Left lung (tissue), 10 donors: ENCODE measurements around the gene RAD9A. TPM values are rescaled to one million over a fixed set of nuclear protein-coding genes. Genes with fewer than 3 reads are reported as not detected.

Experiments used
- ATAC-seq: fragments of 200-7000 bp; cut with Tn5 transposase; one replicate; pipeline ENCODE4 v1.9.1; 2020; ENCODE audit warnings: moderate library complexity
- DNase-seq, 4 donors: peaks; one replicate each; pipeline ENCODE4 v3.0.0-alpha.2; 2013 to 2020
- H3K27ac ChIP-seq, 2 donors: fragments of 200-600 bp; sonication (generic) in 1 of 2; one replicate each; pipeline versions ENCODE4 v1.5.0 to v1.8.0; 2020 to 2021
- H3K27me3 ChIP-seq, 2 donors: fragments of 200-600 bp; sonication (generic) in 1 of 2; one replicate each; pipeline versions ENCODE4 v1.5.0 to v1.8.0; 2020 to 2021
- H3K36me3 ChIP-seq, 2 donors: fragments of 200-600 bp; sonication (generic) in 1 of 2; one replicate each; pipeline versions ENCODE4 v1.5.0 to v1.8.0; 2020 to 2021
- H3K4me1 ChIP-seq, 2 donors: fragments of 200-600 bp; one replicate each; pipeline ENCODE4 v1.8.0; 2021
- H3K4me3 ChIP-seq, 2 donors: fragments of 200-600 bp; sonication (generic) in 1 of 2; one replicate each; pipeline versions ENCODE4 v1.5.0 to v1.8.0; 2020 to 2021; ENCODE audit warnings: mild to moderate bottlenecking in 1 of 2
- H3K9me3 ChIP-seq, 2 donors: fragments of 200-600 bp; sonication (generic) in 1 of 2; one replicate each; pipeline versions ENCODE4 v1.5.0 to v1.8.0; 2020 to 2021
- intact Hi-C, 2 donors: fragments of 100-400 bp; cut with DNase I; formaldehyde crosslinking; loops; one replicate each; pipeline versions ENCODE4 v1.11.2 to v1.14.2; 2022
- polyA plus RNA-seq, 6 donors: library from polyadenylated mRNA; unstranded; fragments of 120-200 nt; gene quantifications; one replicate each; pipeline ENCODE4 v1.2.1, GENCODE V29; 2013; ENCODE audit not compliant: insufficient read length in 6 of 6
- total RNA-seq, 2 donors: library from RNA; stranded (reverse); fragmentation: NEBNext Ultra II Directional; extraction: Animal tissue kit (Norgen Biotek cat#: 25700); gene quantifications; one replicate each; pipeline ENCODE4 v1.2.1, GENCODE V29; 2021
- TF ChIP-seq, protein P1 (sequence below), 2 donors: fragments of 200-600 bp; sonication (generic) in 1 of 2; IDR thresholded peaks; one replicate each; pipeline versions ENCODE4 v1.5.0 to v1.8.0; 2021; ENCODE audit warnings: antibody characterized with exemption in 2 of 2
- donor health status: DM: no; HTN: yes; CAD: no.
- donor health status: DM: no; HTN: no; CAD: no.

The RAD9A gene
- total and polyA plus RNA-seq, 8 donors = 18.4 to 31.3 (median 23.7) TPM

- intact Hi-C loops = no loop called here
- no peaks in the 10 kb centered on the region for H3K9me3 ChIP-seq
- peak overlapping the region in 1 of 2 donors; percentile 51 for H3K4me3 ChIP-seq
- peaks cover 7 to 84% of the 10 kb centered on the region in 2 donors for H3K4me1 ChIP-seq
- TF ChIP-seq, protein P1, sequence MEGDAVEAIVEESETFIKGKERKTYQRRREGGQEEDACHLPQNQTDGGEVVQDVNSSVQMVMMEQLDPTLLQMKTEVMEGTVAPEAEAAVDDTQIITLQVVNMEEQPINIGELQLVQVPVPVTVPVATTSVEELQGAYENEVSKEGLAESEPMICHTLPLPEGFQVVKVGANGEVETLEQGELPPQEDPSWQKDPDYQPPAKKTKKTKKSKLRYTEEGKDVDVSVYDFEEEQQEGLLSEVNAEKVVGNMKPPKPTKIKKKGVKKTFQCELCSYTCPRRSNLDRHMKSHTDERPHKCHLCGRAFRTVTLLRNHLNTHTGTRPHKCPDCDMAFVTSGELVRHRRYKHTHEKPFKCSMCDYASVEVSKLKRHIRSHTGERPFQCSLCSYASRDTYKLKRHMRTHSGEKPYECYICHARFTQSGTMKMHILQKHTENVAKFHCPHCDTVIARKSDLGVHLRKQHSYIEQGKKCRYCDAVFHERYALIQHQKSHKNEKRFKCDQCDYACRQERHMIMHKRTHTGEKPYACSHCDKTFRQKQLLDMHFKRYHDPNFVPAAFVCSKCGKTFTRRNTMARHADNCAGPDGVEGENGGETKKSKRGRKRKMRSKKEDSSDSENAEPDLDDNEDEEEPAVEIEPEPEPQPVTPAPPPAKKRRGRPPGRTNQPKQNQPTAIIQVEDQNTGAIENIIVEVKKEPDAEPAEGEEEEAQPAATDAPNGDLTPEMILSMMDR (IDR thresholded peaks at IDR 0.05) = no peak
- DNase-seq (no peak), ATAC-seq (no peak)
- H3K27me3 ChIP-seq = peaks cover 0 to 11% of the 10 kb centered on the region in 2 donors
- peak overlapping the region in 1 of 2 donors; percentile 43 for H3K27ac ChIP-seq
- H3K36me3 ChIP-seq = peaks cover 0 to 4% of the 10 kb centered on the region in 2 donors
Measured at GRCh38 chr11:67405196-67405567, 13.4 kb downstream of the RAD9A start.

DNA sequence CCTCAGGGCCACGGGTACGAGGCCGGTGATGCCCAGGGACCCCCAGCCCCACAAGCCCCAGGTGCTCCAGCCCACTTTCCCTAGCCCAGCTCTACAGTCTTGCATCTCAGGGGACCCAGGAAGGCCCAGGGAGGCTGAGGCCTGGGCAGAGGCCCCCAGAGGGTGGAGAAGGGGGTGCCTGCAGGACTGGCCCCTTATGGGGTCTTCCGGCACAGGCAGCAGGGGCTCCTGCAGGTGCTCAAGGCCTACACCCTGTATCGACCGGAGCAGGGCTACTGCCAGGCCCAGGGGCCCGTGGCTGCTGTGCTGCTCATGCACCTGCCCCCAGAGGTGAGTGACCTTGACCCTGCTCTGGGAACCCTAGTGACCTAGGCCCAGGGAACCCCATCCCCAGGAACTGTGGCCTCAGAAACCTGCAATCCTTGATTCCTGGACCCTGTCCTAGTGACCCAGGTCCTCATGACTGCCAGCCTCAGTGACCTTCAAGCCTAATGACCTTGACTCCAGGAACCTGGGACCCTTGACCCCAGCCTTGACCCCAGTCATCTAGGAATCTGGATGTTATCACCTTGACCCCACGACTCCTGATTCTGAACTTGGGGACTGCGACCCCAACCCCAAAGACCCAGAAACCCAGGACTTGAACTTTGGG lies 14.0 kb downstream of the RAD9A start:
- Histone ChIP-seq H3K27me3 (peaks cover 0 to 18% of the 10 kb centered on the region in 2 donors), H3K27ac (peak overlapping the region in 1 of 2 donors; percentile 43), H3K9me3 (no peaks in the 10 kb centered on the region), H3K4me1 (peaks cover under 1 to 80% of the 10 kb centered on the region in 2 donors), H3K4me3 (peak overlapping the region in 1 of 2 donors; percentile 51), H3K36me3 (no peaks in the 10 kb centered on the region)
- intact Hi-C loops = no loop called here
- no peak for ATAC-seq
- TF ChIP-seq, protein P1 (IDR thresholded peaks at IDR 0.05) = no peak
- no peak for DNase-seq

DNA sequence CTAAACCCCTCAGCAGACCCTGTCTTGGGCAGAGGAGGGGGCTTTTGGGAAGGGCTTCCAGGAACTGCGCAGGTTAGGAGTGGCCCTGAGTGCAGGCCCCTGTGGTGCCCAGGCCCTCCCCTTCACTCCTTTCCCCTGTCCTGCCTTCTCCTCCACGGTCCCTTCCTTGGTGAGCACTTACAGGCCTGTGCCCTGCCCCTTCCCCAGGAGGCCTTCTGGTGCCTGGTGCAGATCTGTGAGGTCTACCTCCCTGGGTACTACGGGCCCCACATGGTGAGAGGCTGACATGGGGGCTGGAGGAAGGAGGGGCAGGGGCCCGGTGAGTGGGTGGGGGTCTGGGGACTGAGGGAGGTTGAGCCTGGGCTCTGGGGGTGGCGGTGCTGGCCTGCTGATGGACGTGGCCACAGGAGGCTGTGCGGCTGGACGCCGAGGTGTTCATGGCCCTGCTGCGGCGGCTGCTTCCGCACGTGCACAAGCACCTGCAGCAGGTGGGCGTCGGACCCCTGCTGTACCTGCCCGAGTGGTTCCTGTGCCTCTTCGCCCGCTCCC lies 14.7 kb downstream of the RAD9A start:
- DNase-seq = no peak
- intact Hi-C loops = no loop called here
- peaks cover 0 to 20% of the 10 kb centered on the region in 2 donors for H3K27me3 ChIP-seq
- peak overlapping the region in 1 of 2 donors; percentile 53 for H3K27ac ChIP-seq
- H3K9me3 ChIP-seq = no peaks in the 10 kb centered on the region
- TF ChIP-seq, protein P1 (IDR thresholded peaks at IDR 0.05) = no peak
- no peak overlapping the region for H3K4me3 ChIP-seq
- no peaks in the 10 kb centered on the region for H3K36me3 ChIP-seq
- no peak for ATAC-seq
- peaks cover 0 to 78% of the 10 kb centered on the region in 2 donors for H3K4me1 ChIP-seq

DNA sequence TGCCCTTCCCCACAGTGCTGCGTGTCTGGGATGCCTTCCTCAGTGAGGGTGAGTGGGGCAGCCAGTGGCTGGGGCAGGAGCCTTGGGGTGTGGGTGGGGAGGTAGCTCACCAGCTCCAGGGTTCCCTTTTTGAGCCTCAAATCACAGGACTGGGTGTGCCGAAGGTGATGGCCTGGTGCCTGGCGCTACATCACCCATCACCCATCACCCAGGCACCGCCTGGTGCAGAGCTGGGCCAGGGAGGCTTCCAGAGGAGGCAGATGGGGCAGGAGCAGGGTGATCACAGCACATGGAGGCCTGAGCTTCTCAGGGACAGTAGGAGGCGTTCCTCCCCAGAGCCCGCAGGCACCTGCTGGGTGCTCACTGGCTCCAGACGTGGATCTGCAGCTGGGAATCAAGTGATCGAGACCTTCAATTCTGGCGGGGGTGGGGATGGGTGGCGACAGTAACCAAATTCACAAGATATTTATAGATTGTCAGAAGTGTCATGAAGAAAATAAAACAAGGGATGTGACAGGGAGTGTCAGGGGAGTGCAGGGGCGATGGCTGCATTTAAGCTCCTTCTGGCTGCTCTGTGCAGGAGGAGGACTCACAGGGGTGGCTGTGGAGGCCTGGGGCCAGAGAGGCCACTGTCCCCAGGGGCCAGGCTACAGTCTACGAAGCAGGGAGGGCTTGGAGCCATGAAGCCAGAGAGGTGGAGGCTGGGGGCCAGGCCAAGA lies 15.3 kb downstream of the RAD9A start:
- H3K36me3 ChIP-seq = no peaks in the 10 kb centered on the region
- no peak for DNase-seq
- TF ChIP-seq, protein P1 (IDR thresholded peaks at IDR 0.05) = no peak
- H3K9me3 ChIP-seq = no peaks in the 10 kb centered on the region
- no peak overlapping the region for H3K4me3 ChIP-seq
- no peak for ATAC-seq
- H3K4me1 ChIP-seq = peaks cover 0 to 76% of the 10 kb centered on the region in 2 donors
- H3K27me3 ChIP-seq = peaks cover 0 to 20% of the 10 kb centered on the region in 2 donors
- intact Hi-C loops = no loop called here
- H3K27ac ChIP-seq = peak overlapping the region in 1 of 2 donors; percentile 53

GRCh38 chr11:67407688-67408163 lies 15.9 kb downstream of the RAD9A start:
- intact Hi-C loops = no loop called here
- DNase-seq = no peak
- no peak for ATAC-seq

More at GRCh38 chr11:67407688-67408163, 15.9 kb downstream of the RAD9A start:
- peaks cover 0 to 70% of the 10 kb centered on the region in 2 donors for H3K4me1 ChIP-seq
- H3K36me3 ChIP-seq = no peaks in the 10 kb centered on the region
- no peaks in the 10 kb centered on the region for H3K9me3 ChIP-seq
- TF ChIP-seq, protein P1 (IDR thresholded peaks at IDR 0.05) = no peak
- H3K4me3 ChIP-seq = no peak overlapping the region
- peaks cover 0 to 20% of the 10 kb centered on the region in 2 donors for H3K27me3 ChIP-seq
- peak overlapping the region in 1 of 2 donors; percentile 53 for H3K27ac ChIP-seq
